ENCODE measurements around the gene VAC14. TPM values are rescaled to one million over a fixed set of nuclear protein-coding genes. Genes with fewer than 3 reads are reported as not detected.

Gene VAC14
- total RNA-seq, 4 donors from 2014 or later: 44.0 to 106 (median 64.5) TPM

DNA sequence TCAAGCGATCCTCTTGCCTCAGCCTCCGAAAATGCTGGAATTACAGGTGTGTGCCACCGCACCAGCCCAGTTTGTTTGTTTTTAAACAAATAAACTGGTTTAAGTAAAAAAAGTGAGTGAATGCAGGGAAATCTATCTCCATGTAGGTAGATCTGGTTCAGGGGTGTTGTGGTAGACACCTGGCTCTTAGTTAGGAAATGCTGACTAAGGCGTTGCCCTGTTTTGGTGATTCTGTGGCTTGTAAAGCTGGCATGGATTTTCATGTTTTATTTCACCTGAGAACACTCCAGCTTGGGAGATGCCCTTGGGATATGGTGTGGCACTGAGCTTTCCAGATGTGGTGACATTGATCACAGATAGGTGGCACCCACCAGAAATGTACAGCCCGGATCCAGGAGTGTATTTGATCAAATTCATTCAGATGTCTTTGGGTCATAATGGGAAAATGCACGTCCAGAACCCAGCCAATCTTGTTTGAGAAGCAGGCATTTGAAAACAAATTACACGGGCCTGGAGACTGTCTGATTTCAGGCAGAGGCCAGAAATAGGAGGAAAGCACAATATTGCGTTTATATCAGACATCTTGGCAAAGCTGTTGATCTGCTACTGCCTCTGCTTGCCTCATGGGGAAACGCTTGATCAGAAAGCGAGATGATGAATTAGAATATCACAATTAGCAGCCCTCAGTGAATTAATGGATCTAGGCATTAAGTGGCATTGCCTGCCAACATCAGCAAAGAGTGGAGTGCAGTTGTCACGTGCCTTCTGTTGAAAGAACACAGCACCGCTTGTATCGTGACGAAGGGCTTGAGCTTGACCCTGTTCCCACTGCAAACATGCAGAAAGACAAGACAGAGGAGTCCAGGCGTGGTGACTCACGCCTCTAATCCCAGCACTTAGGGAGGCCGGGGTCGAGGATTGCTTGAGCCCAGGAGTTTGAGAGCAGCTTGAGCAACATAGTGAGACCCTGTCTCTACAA is 161.9 kb downstream of the VAC14 start:
- Histone ChIP-seq H3K36me3 (no peaks in the 10 kb centered on the region), H3K4me3 (no peak overlapping the region), H3K9me3 (no peaks in the 10 kb centered on the region), H3K27me3 (no peaks in the 10 kb centered on the region), H3K27ac (peak overlapping the region in 2 of 4 donors; percentile 52 to 57), H3K4me1 (peaks cover 0 to 6% (median 0%) of the 10 kb centered on the region in 4 donors)
- DNase-seq: peak in 1 of 3 donors; percentile 65
- TF ChIP-seq, protein P1, sequence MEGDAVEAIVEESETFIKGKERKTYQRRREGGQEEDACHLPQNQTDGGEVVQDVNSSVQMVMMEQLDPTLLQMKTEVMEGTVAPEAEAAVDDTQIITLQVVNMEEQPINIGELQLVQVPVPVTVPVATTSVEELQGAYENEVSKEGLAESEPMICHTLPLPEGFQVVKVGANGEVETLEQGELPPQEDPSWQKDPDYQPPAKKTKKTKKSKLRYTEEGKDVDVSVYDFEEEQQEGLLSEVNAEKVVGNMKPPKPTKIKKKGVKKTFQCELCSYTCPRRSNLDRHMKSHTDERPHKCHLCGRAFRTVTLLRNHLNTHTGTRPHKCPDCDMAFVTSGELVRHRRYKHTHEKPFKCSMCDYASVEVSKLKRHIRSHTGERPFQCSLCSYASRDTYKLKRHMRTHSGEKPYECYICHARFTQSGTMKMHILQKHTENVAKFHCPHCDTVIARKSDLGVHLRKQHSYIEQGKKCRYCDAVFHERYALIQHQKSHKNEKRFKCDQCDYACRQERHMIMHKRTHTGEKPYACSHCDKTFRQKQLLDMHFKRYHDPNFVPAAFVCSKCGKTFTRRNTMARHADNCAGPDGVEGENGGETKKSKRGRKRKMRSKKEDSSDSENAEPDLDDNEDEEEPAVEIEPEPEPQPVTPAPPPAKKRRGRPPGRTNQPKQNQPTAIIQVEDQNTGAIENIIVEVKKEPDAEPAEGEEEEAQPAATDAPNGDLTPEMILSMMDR (IDR thresholded peaks at IDR 0.05): no peak
- no peak for TF ChIP-seq POLR2A (IDR thresholded peaks at IDR 0.05)

Other genes starting within 250 kb of the VAC14 start
- 10 to 100 TPM in 1 of 4 donors, 1 to 10 TPM in 3; 1.6 to 23.1 (median 2.6) TPM for gene IL34, start 154.6 kb downstream of the VAC14 start, total RNA-seq
- 100 to 1,000 TPM in 1 of 4 donors, 10 to 100 TPM in 3; 12.1 to 115 (median 30.4) TPM for gene MTSS2, start 115.1 kb downstream of the VAC14 start, total RNA-seq

Data from Peyer's patch (tissue), 4 donors.